HepG2 (cell line): ENCODE data around the gene C11orf24. TPM values are rescaled to one million over a fixed set of nuclear protein-coding genes. Genes with fewer than 3 reads are reported as not detected.
A peak's percentile ranks its signal among the peaks of the same experiment; 100 is the strongest.

ENCODE experiments used
- ATF3 ChIP-seq: sonication (generic); formaldehyde crosslinking; IDR thresholded peaks from 2 replicates; pipeline ENCODE4 v1.4.0; 2020; ENCODE audit warnings: missing genetic modification reagents
- BRCA1 ChIP-seq: sonication (generic); formaldehyde crosslinking; IDR thresholded peaks from 2 replicates; pipeline ENCODE4 v1.4.0; 2020; ENCODE audit warnings: missing genetic modification reagents
- CSRNP1 ChIP-seq: sonication (generic); formaldehyde crosslinking; IDR thresholded peaks from 2 replicates; pipeline ENCODE4 v1.8.1; 2023; ENCODE audit warnings: mild to moderate bottlenecking, missing genetic modification reagents
- MBD4 ChIP-seq: IDR thresholded peaks from 2 replicates; pipeline ENCODE4 v1.6.1; 2012; ENCODE audit warnings: low read length, inconsistent platforms, borderline replicate concordance
- MXD4 ChIP-seq: IDR thresholded peaks from 2 replicates; pipeline ENCODE4 v1.6.1; 2016; ENCODE audit warnings: mild to moderate bottlenecking, missing biosample characterization, missing genetic modification reagents
- PCBP2 ChIP-seq: fragments of 200-400 bp; formaldehyde crosslinking; optimal IDR thresholded peaks from 2 replicates; pipeline ENCODE3; 2018; ENCODE audit warnings: low read length, low read depth; ENCODE audit not compliant: poor library complexity, severe bottlenecking
- TGIF2 ChIP-seq: IDR thresholded peaks from 2 replicates; pipeline ENCODE4 v1.6.1; 2016; ENCODE audit warnings: control low read depth, missing compliant biosample characterization
- THAP8 ChIP-seq: sonication (generic); formaldehyde crosslinking; IDR thresholded peaks from 2 replicates; pipeline ENCODE4 v1.5.1; 2020; ENCODE audit warnings: missing genetic modification reagents, mild to moderate bottlenecking, borderline replicate concordance
- TRIM22 ChIP-seq: fragments of 450-650 bp; IDR thresholded peaks from 2 replicates; pipeline ENCODE4 v1.6.1; 2017
- ZHX2 ChIP-seq, 2 experiments: sonication (generic) in 1 of 2; formaldehyde crosslinking in 1 of 2; IDR thresholded peaks; 2 replicates each; pipeline versions ENCODE4 v1.6.1 to v1.9.0; 2014 to 2022; ENCODE audit warnings: antibody characterized with exemption in 1 of 2, borderline replicate concordance in 1 of 2, inconsistent platforms in 1 of 2, low read depth in 1 of 2, missing genetic modification reagents in 1 of 2
- ZNF7 ChIP-seq: IDR thresholded peaks from 2 replicates; pipeline ENCODE4 v1.6.1; 2016; ENCODE audit warnings: missing biosample characterization, missing genetic modification reagents
- polyA plus RNA-seq, 8 experiments: library from polyadenylated mRNA; depleted of rRNA in 3 of 8; stranded (reverse) in 7 of 8; unstranded in 1 of 8; fragments of >200 nt; fragmentation: Illumina TruSeq in 4 of 8; extraction: Trizol in 4 of 8; gene quantifications; 2 replicates each; pipeline versions ENCODE4 v1.2.1 to v1.2.3, GENCODE V29; 2011 to 2016; ENCODE audit warnings: low read depth in 4 of 8, missing spikeins in 1 of 8, mixed read lengths in 1 of 8; ENCODE audit not compliant: insufficient read depth in 1 of 8
- total RNA-seq, 5 experiments: library from RNA; depleted of rRNA; stranded (reverse); fragments of >200 nt; fragmentation: Illumina TruSeq; extraction: Trizol; gene quantifications; 2 replicates each; pipeline ENCODE4 v1.2.3, GENCODE V29; 2016; ENCODE audit warnings: low read depth in 1 of 5

The C11orf24 gene
- total and polyA plus RNA-seq, 2 of the 13 experiments (the other 11 are each of a cell fraction or from before 2014, with no cell fraction given) = 52.9 to 55.5 TPM

GRCh38 chr11:68314203-68315170, 42.7 kb upstream of the C11orf24 start (continued):
- TF ChIP-seq TGIF2 (no peak), TRIM22 (no peak), CSRNP1 (CRISPR knock-in tag) (no peak), PCBP2 (no peak), MBD4 (no peak), ZHX2 (IDR thresholded peaks at IDR 0.05; ENCODE audit: low read depth) (no peak), ZHX2 (CRISPR knock-in tag; IDR thresholded peaks at IDR 0.05; ENCODE audit: borderline replicate concordance) (peak; percentile 10; the same call in 1 of the 2 replicates), BRCA1 (0 out of 2 replicates have a peak, but pooled peaks have one; percentile 12), MXD4 (no peak), ATF3 (CRISPR knock-in tag) (no peak), THAP8 (0 out of 2 replicates have a peak, but pooled peaks have one; percentile 44), ZNF7 (CRISPR knock-in tag) (no peak)
